Activated CD8-positive, alpha-beta memory T cell treated with anti-CD3 and anti-CD28 coated beads, Interleukin-2, amount 10 ng/mL, durations not matched to agents 7 days and 5 days (primary cell): ENCODE data around the gene H2BW2. TPM values are rescaled to one million over a fixed set of nuclear protein-coding genes. Genes with fewer than 3 reads are reported as not detected.
"Not testable (repeated sequence)": the region's sequence is repeated elsewhere in the genome, so short reads cannot be mapped to it uniquely, and the experiment has no call there.

Experiments used
- ATAC-seq: fragments of 150-1000 bp; cut with Tn5 transposase; one replicate; pipeline ENCODE4 v1.10.0; 2021; ENCODE audit warnings: moderate library complexity
- CTCF ChIA-PET: fragments of 350-600 bp; sonication (Branson Sonifier 250); formaldehyde crosslinking; loops from one replicate; lab custom pipeline; 2021; ENCODE audit warnings: antibody characterized with exemption; lab: Charles Lee
- DNase-seq: peaks from one replicate; pipeline ENCODE4 v3.0.0-alpha.2; 2020
- H3K27ac Mint-ChIP-seq: one replicate; pipeline ENCODE4 v1.8.0; 2021; ENCODE audit warnings: mild to moderate bottlenecking, mixed read lengths
- H3K27me3 Mint-ChIP-seq: one replicate; pipeline ENCODE4 v1.8.0; 2021; ENCODE audit warnings: mixed read lengths
- H3K36me3 Mint-ChIP-seq: one replicate; pipeline ENCODE4 v1.8.0; 2021; ENCODE audit warnings: mild to moderate bottlenecking, mixed read lengths
- H3K4me1 Mint-ChIP-seq: one replicate; pipeline ENCODE4 v1.8.0; 2021; ENCODE audit warnings: mixed read lengths
- H3K4me3 Mint-ChIP-seq: one replicate; pipeline ENCODE4 v1.8.0; 2021; ENCODE audit warnings: mild to moderate bottlenecking, moderate library complexity, mixed read lengths
- H3K9me3 Mint-ChIP-seq: one replicate; pipeline ENCODE4 v1.8.0; 2022; ENCODE audit warnings: low read depth, mixed read lengths
- total RNA-seq, 2 experiments: library from RNA; stranded (reverse); gene quantifications; one replicate each; pipeline ENCODE4 v1.2.3, GENCODE V29; 2021

The H2BW2 gene
- total RNA-seq, result not detected

GRCh38 chrX:104039689-104040505 lies at the start of gene H2BW2:
H2BW2 (plus strand) TSS chrX:104039956; CDS start chrX:104039995, 39 bp downstream.
- DNase-seq (no peak), ATAC-seq (no peak)
- no peaks in the 10 kb centered on the region for H3K36me3 Mint-ChIP-seq
- H3K27me3 Mint-ChIP-seq, result peaks cover 3% of the 10 kb centered on the region
- CTCF ChIA-PET, result no interaction called here
- H3K27ac Mint-ChIP-seq, result no peak within 1 kb of the TSS
- H3K4me1 Mint-ChIP-seq, result no peaks in the 10 kb centered on the region
- no peaks in the 10 kb centered on the region for H3K9me3 Mint-ChIP-seq
- H3K4me3 Mint-ChIP-seq, result no peak within 1 kb of the TSS

GRCh38 chrX:103999234-103999633 lies 40.5 kb upstream of the H2BW2 start:
- H3K36me3 Mint-ChIP-seq, result no peaks in the 10 kb centered on the region
- DNase-seq (no peak), ATAC-seq (no peak)
- H3K4me3 Mint-ChIP-seq, result no peak overlapping the region
- H3K27me3 Mint-ChIP-seq, result peaks cover 5% of the 10 kb centered on the region
- H3K4me1 Mint-ChIP-seq, result no peaks in the 10 kb centered on the region
- CTCF ChIA-PET, result no interaction called here
- H3K9me3 Mint-ChIP-seq, result no peaks in the 10 kb centered on the region
- H3K27ac Mint-ChIP-seq, result no peak overlapping the region

GRCh38 chrX:104008831-104009230 lies 30.9 kb upstream of the H2BW2 start:
- peaks cover 3% of the 10 kb centered on the region for H3K27me3 Mint-ChIP-seq
- ATAC-seq, result no peak

GRCh38 chrX:104013158-104013557 lies 26.6 kb upstream of the H2BW2 start:
- ATAC-seq, result no peak
- H3K9me3 Mint-ChIP-seq, result no peaks in the 10 kb centered on the region
- no peak overlapping the region for H3K4me3 Mint-ChIP-seq
- no peaks in the 10 kb centered on the region for H3K27me3 Mint-ChIP-seq
- H3K36me3 Mint-ChIP-seq, result no peaks in the 10 kb centered on the region
- no peak overlapping the region for H3K27ac Mint-ChIP-seq
- no peak for DNase-seq
- CTCF ChIA-PET, result no interaction called here
- no peaks in the 10 kb centered on the region for H3K4me1 Mint-ChIP-seq

More at GRCh38 chrX:104008831-104009230, 30.9 kb upstream of the H2BW2 start:
- DNase-seq, result no peak
- Mint-ChIP-seq H3K9me3 (no peaks in the 10 kb centered on the region), H3K36me3 (no peaks in the 10 kb centered on the region), H3K4me3 (no peak overlapping the region), H3K27ac (no peak overlapping the region), H3K4me1 (no peaks in the 10 kb centered on the region)
- CTCF ChIA-PET, result no interaction called here

- no peaks in the 10 kb centered on the region for H3K9me3 Mint-ChIP-seq
- H3K27me3 Mint-ChIP-seq, result no peaks in the 10 kb centered on the region
- H3K4me3 Mint-ChIP-seq, result no peak within 1 kb of the TSS
- no peaks in the 10 kb centered on the region for H3K36me3 Mint-ChIP-seq
- DNase-seq (no peak), ATAC-seq (no peak)
- H3K27ac Mint-ChIP-seq, result no peak within 1 kb of the TSS
- CTCF ChIA-PET, result no interaction called here
- no peaks in the 10 kb centered on the region for H3K4me1 Mint-ChIP-seq
Measured at GRCh38 chrX:104013606-104014005, 26.1 kb upstream of the H2BW2 start, which contains the start of gene H2BW1. H2BW1 (minus strand) TSS chrX:104013708; CDS start chrX:104013576, 132 bp downstream.

- CTCF ChIA-PET, H3K4me1 Mint-ChIP-seq, H3K27me3 Mint-ChIP-seq, H3K36me3 Mint-ChIP-seq, H3K27ac Mint-ChIP-seq, ATAC-seq, H3K4me3 Mint-ChIP-seq, DNase-seq, H3K9me3 Mint-ChIP-seq: not testable (repeated sequence)
Measured at GRCh38 chrX:104015576-104015975, 24.2 kb upstream of the H2BW2 start.

- CTCF ChIA-PET, result no interaction called here
- DNase-seq (no peak), ATAC-seq (no peak)
- Mint-ChIP-seq H3K4me1 (no peaks in the 10 kb centered on the region), H3K4me3 (no peak overlapping the region), H3K36me3 (no peaks in the 10 kb centered on the region), H3K27me3 (peaks cover 3% of the 10 kb centered on the region), H3K27ac (no peak overlapping the region), H3K9me3 (no peaks in the 10 kb centered on the region)
Measured at GRCh38 chrX:104018126-104018525, 21.6 kb upstream of the H2BW2 start.

- no peak overlapping the region for H3K27ac Mint-ChIP-seq
- H3K4me3 Mint-ChIP-seq, result no peak overlapping the region
- H3K27me3 Mint-ChIP-seq, result peaks cover 3% of the 10 kb centered on the region
- no peak for ATAC-seq
- H3K4me1 Mint-ChIP-seq, result no peaks in the 10 kb centered on the region
- CTCF ChIA-PET, result no interaction called here
- H3K36me3 Mint-ChIP-seq, result no peaks in the 10 kb centered on the region
- no peaks in the 10 kb centered on the region for H3K9me3 Mint-ChIP-seq
- DNase-seq, result no peak
Measured at GRCh38 chrX:104041003-104041402, 1.2 kb downstream of the H2BW2 start.

- H3K27ac Mint-ChIP-seq, result no peak overlapping the region
- peaks cover 3% of the 10 kb centered on the region for H3K27me3 Mint-ChIP-seq
- H3K4me3 Mint-ChIP-seq, result no peak overlapping the region
- DNase-seq, result no peak
- H3K36me3 Mint-ChIP-seq, result no peaks in the 10 kb centered on the region
- H3K4me1 Mint-ChIP-seq, result no peaks in the 10 kb centered on the region
- CTCF ChIA-PET, result no interaction called here
- no peaks in the 10 kb centered on the region for H3K9me3 Mint-ChIP-seq
- ATAC-seq, result no peak
Measured at GRCh38 chrX:104045642-104046041, 5.9 kb downstream of the H2BW2 start.

- DNase-seq (no peak), ATAC-seq (no peak)
- no peaks in the 10 kb centered on the region for H3K9me3 Mint-ChIP-seq
- no peaks in the 10 kb centered on the region for H3K36me3 Mint-ChIP-seq
- H3K4me3 Mint-ChIP-seq, result no peak overlapping the region
- no peak overlapping the region for H3K27ac Mint-ChIP-seq
- CTCF ChIA-PET, result no interaction called here
- H3K4me1 Mint-ChIP-seq, result no peaks in the 10 kb centered on the region
- H3K27me3 Mint-ChIP-seq, result peaks cover 3% of the 10 kb centered on the region
Measured at GRCh38 chrX:104047171-104047570, 7.4 kb downstream of the H2BW2 start.

- H3K36me3 Mint-ChIP-seq, H3K4me1 Mint-ChIP-seq, H3K27me3 Mint-ChIP-seq, H3K9me3 Mint-ChIP-seq, ATAC-seq, H3K27ac Mint-ChIP-seq, H3K4me3 Mint-ChIP-seq, CTCF ChIA-PET, DNase-seq: not testable (repeated sequence)
Measured at GRCh38 chrX:104054956-104055355, 15.2 kb downstream of the H2BW2 start.

GRCh38 chrX:104062636-104063035 lies 22.9 kb downstream of the H2BW2 start:
- ATAC-seq, H3K4me3 Mint-ChIP-seq, CTCF ChIA-PET, H3K27me3 Mint-ChIP-seq, H3K9me3 Mint-ChIP-seq, H3K36me3 Mint-ChIP-seq, H3K4me1 Mint-ChIP-seq, H3K27ac Mint-ChIP-seq, DNase-seq: not testable (repeated sequence)

- CTCF ChIA-PET, result not testable (repeated sequence)
Measured at GRCh38 chrX:104075778-104076445, 36.2 kb downstream of the H2BW2 start, which contains the start of gene TMSB15C. TMSB15C (minus strand) TSS chrX:104076236.

GRCh38 chrX:104077854-104078253 lies 38.1 kb downstream of the H2BW2 start:
- DNase-seq, H3K4me1 Mint-ChIP-seq, CTCF ChIA-PET, H3K36me3 Mint-ChIP-seq, H3K9me3 Mint-ChIP-seq, H3K4me3 Mint-ChIP-seq, H3K27me3 Mint-ChIP-seq, H3K27ac Mint-ChIP-seq, ATAC-seq: not testable (repeated sequence)

More at GRCh38 chrX:104075778-104076445, 36.2 kb downstream of the H2BW2 start, which contains the start of gene TMSB15C:
- H3K27ac Mint-ChIP-seq, H3K36me3 Mint-ChIP-seq, H3K9me3 Mint-ChIP-seq, H3K27me3 Mint-ChIP-seq, H3K4me1 Mint-ChIP-seq, H3K4me3 Mint-ChIP-seq, DNase-seq: not testable (repeated sequence)
- peak; percentile 100 for ATAC-seq
